ENCODE data around the gene FBXO5.

Gene FBXO5

DNA sequence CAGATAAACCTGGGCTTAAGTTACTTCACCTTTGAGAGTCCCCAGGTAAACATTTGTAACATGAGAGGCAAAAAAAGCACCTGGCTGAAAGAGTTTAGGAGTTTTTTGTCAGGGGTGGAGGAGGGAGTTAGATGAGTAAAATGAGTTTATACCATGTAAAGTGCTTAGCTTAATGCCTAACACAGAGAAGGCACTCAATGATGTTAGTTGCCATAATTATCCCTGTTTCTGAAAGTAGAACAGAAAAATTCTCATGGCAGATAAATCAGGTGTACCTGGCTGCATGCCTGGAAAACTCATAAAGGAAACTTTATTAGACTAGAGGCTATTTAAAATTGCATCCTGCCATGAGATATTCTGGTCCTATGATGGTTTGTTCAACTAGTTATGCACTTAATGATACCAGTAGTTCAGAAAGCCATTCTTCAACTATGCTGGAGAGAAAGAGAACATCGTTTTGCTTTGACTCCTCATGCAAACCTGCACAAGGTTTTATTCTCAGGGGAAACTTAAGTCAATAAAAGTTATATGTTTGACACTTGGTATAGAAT is 40.4 kb downstream of the FBXO5 start:
- no peak for DNase-seq (ENCODE audit: low read depth)
- TF ChIP-seq, protein P1, sequence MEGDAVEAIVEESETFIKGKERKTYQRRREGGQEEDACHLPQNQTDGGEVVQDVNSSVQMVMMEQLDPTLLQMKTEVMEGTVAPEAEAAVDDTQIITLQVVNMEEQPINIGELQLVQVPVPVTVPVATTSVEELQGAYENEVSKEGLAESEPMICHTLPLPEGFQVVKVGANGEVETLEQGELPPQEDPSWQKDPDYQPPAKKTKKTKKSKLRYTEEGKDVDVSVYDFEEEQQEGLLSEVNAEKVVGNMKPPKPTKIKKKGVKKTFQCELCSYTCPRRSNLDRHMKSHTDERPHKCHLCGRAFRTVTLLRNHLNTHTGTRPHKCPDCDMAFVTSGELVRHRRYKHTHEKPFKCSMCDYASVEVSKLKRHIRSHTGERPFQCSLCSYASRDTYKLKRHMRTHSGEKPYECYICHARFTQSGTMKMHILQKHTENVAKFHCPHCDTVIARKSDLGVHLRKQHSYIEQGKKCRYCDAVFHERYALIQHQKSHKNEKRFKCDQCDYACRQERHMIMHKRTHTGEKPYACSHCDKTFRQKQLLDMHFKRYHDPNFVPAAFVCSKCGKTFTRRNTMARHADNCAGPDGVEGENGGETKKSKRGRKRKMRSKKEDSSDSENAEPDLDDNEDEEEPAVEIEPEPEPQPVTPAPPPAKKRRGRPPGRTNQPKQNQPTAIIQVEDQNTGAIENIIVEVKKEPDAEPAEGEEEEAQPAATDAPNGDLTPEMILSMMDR (IDR thresholded peaks at IDR 0.05; ENCODE audit: low read depth, low read length), result no peak
- TF ChIP-seq, protein P2, sequence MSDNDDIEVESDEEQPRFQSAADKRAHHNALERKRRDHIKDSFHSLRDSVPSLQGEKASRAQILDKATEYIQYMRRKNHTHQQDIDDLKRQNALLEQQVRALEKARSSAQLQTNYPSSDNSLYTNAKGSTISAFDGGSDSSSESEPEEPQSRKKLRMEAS (IDR thresholded peaks at IDR 0.05; ENCODE audit: low read depth, low read length), result no peak
- TF ChIP-seq MYC (IDR thresholded peaks at IDR 0.05; ENCODE audit: low read depth, low read length) (no peak), POLR2A (IDR thresholded peaks at IDR 0.05; ENCODE audit: extremely low read depth, insufficient read length) (no peak)
- H3K4me3 ChIP-seq (ENCODE audit: low read depth, low read length), result no peak overlapping the region

DNA sequence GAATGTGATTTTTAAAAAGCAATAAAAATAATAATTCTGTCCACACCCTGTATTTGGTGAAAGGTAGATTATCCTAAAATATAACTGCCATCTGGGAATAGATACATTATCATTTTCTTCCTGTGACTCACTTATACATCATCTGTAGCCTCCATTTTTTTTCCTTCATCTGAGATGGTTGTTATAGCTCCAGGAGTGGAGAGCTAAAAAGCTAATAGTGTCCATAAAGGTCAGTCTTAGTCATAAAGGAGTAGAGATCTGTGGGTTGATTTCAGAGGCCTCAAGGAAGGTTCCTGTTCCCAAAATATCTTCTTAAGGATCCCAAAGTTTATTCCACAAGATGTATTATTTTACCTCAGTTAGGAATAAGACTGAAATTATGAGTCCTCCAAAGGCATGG is 41.1 kb downstream of the FBXO5 start:
- TF ChIP-seq, protein P2 (IDR thresholded peaks at IDR 0.05; ENCODE audit: low read depth, low read length), result no peak
- TF ChIP-seq, protein P1 (IDR thresholded peaks at IDR 0.05; ENCODE audit: low read depth, low read length), result no peak
- no peak for TF ChIP-seq POLR2A (IDR thresholded peaks at IDR 0.05; ENCODE audit: extremely low read depth, insufficient read length)
- TF ChIP-seq MYC (IDR thresholded peaks at IDR 0.05; ENCODE audit: low read depth, low read length), result no peak
- no peak overlapping the region for H3K4me3 ChIP-seq (ENCODE audit: low read depth, low read length)
- no peak for DNase-seq (ENCODE audit: low read depth)

GRCh38 chr6:152932865-152933264 is 50.0 kb downstream of the FBXO5 start:
- no peak overlapping the region for H3K4me3 ChIP-seq (ENCODE audit: low read depth, low read length)
- no peak for DNase-seq (ENCODE audit: low read depth)
- TF ChIP-seq, protein P1 (IDR thresholded peaks at IDR 0.05; ENCODE audit: low read depth, low read length), result no peak
- TF ChIP-seq POLR2A (IDR thresholded peaks at IDR 0.05; ENCODE audit: extremely low read depth, insufficient read length), result no peak

DNA sequence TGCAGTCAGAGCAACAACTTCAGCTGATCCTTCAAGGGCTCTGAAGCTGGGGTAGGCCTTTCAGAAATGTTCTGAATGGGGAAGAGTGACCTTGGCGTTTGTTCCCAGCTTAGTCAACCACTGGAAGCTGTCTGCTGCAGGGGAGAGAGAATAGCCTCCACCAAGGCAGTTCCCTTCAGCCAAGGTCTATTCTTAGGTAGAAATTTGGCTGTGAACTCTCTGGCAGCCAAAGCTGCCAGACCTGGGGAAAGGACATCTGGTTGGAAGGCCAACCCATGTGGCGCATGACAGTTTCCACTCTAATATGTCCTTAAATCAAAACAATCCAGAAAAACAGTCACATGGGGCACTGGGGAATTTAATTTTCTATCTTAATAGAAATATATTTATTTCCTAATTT is 60.1 kb downstream of the FBXO5 start:
- no peak overlapping the region for H3K4me3 ChIP-seq (ENCODE audit: low read depth, low read length)
- DNase-seq (ENCODE audit: low read depth), result no peak
- no peak for TF ChIP-seq POLR2A (IDR thresholded peaks at IDR 0.05; ENCODE audit: extremely low read depth, insufficient read length)
- TF ChIP-seq, protein P2 (IDR thresholded peaks at IDR 0.05; ENCODE audit: low read depth, low read length), result no peak
